NCI-H1105 treated with DMSO at 0.1 percent for 48 hours (cell line): ENCODE data around the gene RPGR.

Experiments used
- DNase-seq: peaks from one replicate; lab custom pipeline; 2025; lab: John Stamatoyannopoulos, UW

Gene RPGR

GRCh38 chrX:38249965-38250364, 77.3 kb downstream of the RPGR start:
- DNase-seq = no peak

DNA sequence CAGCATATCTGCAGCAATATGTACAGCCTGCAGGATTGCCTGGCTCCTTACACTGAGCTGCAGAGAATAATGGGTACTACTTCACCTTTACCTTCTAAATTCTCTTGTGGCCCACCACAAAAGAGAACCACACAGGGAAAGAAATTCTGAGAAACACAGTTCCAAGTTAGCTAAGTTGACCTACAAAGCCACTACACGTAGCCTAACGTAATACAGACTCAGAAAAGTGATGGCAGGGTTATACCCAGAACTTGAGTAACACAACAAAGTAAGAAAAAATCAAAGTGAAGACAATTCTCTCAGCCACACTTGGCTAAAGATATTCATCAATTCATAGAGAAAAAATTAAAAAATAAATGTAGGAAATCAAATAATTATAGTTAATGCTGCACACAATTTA, 80.3 kb downstream of the RPGR start:
- DNase-seq = no peak

GRCh38 chrX:38240541-38240940, 86.8 kb downstream of the RPGR start:
- no peak for DNase-seq

GRCh38 chrX:38236901-38237615, 90.3 kb downstream of the RPGR start:
- DNase-seq = no peak

GRCh38 chrX:38233891-38234667, 93.2 kb downstream of the RPGR start:
- DNase-seq = no peak

GRCh38 chrX:38232079-38232686, 95.1 kb downstream of the RPGR start:
- no peak for DNase-seq

- DNase-seq = no peak
These were observed 102.2 kb downstream of the RPGR start for GRCh38 chrX:38225093-38225492.

DNA sequence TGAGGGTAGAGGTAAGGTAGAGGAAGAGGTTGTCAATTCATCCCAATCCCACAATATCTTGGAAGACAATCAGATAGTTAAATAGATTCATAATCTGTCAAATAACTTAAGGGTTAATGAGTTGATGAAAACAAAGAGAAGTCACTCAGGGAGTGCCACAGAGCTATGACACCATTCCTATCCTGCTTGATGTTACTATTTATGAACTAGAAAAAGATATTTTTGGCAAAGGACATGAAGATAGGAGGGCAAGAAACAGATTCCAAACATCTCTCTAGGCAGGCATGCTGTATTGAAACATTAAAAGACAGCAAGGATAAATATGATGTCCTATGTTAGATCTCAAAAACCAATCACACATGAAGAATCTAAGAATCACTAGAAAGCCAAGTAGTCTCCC, 103.1 kb downstream of the RPGR start:
- no peak for DNase-seq

- no peak for DNase-seq
These were observed 105.8 kb downstream of the RPGR start for GRCh38 chrX:38221391-38221929.

DNA sequence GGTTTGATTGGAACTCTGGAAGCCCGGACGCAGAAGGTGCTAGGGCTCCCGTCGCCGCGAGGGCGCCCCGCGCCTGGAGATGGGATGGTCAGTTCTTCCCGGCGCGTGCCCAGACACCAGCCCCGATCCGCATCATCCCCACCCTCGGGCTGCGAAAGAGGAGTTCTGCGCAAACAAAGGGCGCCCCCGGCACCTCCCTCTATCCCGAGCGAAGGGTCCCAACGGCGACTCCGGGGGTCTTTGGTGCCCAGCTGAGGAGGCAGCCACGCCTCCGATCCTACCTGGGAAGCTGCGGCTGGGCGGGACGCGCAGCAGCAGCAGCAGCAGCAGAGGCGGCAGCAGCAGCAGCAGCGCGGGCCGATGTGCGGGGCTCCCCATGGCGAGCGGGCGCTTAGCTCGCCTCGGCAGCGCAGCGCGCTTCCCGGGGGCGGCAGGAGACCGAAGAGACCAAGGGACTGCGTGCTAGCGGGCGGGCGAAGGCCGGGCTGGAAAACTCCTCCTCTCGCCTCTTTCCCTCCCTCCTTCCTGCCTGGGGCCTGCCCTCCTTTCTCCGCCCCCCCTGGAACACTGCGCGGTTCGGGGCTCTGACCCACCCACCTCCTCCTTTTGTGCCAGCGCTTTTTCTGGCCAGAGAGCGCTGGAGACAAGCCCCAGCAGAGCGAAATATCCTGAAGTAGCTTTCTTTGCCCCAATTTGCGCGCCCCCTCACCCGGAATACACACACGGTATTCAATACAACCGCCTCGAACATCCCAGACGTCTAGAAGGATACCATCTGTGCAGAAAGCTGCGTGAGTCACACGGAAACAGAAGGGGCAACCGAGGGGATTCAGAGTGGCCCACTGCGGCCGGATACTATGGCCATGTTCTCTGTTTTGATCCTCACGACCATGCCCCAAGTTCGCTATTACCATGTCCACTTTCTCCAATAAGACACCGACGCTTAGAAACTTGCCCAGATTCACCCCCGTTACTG, 106.6 kb downstream of the RPGR start, which contains the start of gene SRPX:
SRPX (minus strand) TSS at position 457 of the 976 bp plus-strand sequence; CDS start at position 378, 79 bp downstream.
- DNase-seq = peak; percentile 7

GRCh38 chrX:38220024-38220414, 107.3 kb downstream of the RPGR start:
- peak; percentile 23 for DNase-seq
